Neural progenitor cell (in vitro differentiated cells): ENCODE results near the gene ATP11A.

Experiments
- EZH2phosphoT487 ChIP-seq: fragments of 200-600 bp; sonication (generic); IDR thresholded peaks from 2 replicates; pipeline ENCODE4 v1.6.1; 2017; ENCODE audit warnings: antibody characterized with exemption
- TF ChIP-seq, protein P1 (sequence below): fragments of 200-600 bp; sonication (generic); IDR thresholded peaks from 2 replicates; pipeline ENCODE4 v1.5.1; 2017; ENCODE audit warnings: antibody characterized with exemption, mild to moderate bottlenecking

- no peak for TF ChIP-seq EZH2phosphoT487
- TF ChIP-seq, protein P1, sequence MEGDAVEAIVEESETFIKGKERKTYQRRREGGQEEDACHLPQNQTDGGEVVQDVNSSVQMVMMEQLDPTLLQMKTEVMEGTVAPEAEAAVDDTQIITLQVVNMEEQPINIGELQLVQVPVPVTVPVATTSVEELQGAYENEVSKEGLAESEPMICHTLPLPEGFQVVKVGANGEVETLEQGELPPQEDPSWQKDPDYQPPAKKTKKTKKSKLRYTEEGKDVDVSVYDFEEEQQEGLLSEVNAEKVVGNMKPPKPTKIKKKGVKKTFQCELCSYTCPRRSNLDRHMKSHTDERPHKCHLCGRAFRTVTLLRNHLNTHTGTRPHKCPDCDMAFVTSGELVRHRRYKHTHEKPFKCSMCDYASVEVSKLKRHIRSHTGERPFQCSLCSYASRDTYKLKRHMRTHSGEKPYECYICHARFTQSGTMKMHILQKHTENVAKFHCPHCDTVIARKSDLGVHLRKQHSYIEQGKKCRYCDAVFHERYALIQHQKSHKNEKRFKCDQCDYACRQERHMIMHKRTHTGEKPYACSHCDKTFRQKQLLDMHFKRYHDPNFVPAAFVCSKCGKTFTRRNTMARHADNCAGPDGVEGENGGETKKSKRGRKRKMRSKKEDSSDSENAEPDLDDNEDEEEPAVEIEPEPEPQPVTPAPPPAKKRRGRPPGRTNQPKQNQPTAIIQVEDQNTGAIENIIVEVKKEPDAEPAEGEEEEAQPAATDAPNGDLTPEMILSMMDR, result no peak
These were observed 10.5 kb upstream of the ATP11A start for GRCh38 chr13:112679381-112679780.
